PFSK-1 (cell line): ENCODE measurements around the gene PCCA.

ENCODE experiments used
- REST ChIP-seq, 2 experiments: IDR thresholded peaks; 2 replicates each; pipeline versions ENCODE4 v1.6.1 to v1.8.0; 2011 to 2012; ENCODE audit warnings: low read depth in 2 of 2, low read length in 2 of 2, control low read depth in 1 of 2, inconsistent platforms in 1 of 2, mild to moderate bottlenecking in 1 of 2, moderate library complexity in 1 of 2; ENCODE audit not compliant: insufficient read depth in 1 of 2
- SIN3A ChIP-seq: IDR thresholded peaks from 2 replicates; pipeline ENCODE4 v1.6.1; 2012; ENCODE audit warnings: mild to moderate bottlenecking, low read length, moderate library complexity, borderline replicate concordance; ENCODE audit not compliant: insufficient read depth

GRCh38 chr13:100527644-100528043, 438.8 kb downstream of the PCCA start:
- no peak for TF ChIP-seq REST (IDR thresholded peaks at IDR 0.05; ENCODE audit: insufficient read depth in 1 of 2, low read depth in 2 of 2, low read length in 2 of 2)
- TF ChIP-seq SIN3A, result no peak
